NCI-H2081 treated with DMSO at 0.1 percent for 48 hours (cell line): ENCODE measurements around the gene TMEM256.

Experiments used
- DNase-seq: peaks from one replicate; lab custom pipeline; 2025; lab: John Stamatoyannopoulos, UW

TMEM256 gene

GRCh38 chr17:7407485-7408251, 3.8 kb upstream of the TMEM256 start, which contains the start of gene NLGN2:
TSS of gene NLGN2 (plus strand) at chr17:7407845. CDS start at chr17:7408256, 411 bp downstream.
- DNase-seq: no peak

DNA sequence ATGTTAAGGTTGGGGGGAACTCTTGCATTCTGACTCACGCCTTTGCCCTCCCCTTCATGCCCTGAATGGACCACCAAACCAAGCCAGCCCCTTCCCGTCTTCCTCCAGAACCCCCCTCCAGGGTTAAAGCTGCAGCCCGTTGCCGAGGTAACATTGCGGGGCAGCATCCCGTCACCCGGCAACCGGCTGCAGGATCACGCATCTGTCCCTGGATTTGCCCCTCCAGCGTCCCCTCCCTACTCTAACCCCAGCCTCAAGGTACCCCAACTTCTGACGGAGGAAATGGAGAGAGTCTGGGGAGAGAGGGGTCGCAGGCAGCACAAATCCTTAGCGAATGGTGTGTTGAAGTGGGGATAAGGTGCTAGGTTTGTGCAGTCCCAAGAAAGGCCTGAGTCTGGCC, 3.2 kb upstream of the TMEM256 start:
- no peak for DNase-seq

DNA sequence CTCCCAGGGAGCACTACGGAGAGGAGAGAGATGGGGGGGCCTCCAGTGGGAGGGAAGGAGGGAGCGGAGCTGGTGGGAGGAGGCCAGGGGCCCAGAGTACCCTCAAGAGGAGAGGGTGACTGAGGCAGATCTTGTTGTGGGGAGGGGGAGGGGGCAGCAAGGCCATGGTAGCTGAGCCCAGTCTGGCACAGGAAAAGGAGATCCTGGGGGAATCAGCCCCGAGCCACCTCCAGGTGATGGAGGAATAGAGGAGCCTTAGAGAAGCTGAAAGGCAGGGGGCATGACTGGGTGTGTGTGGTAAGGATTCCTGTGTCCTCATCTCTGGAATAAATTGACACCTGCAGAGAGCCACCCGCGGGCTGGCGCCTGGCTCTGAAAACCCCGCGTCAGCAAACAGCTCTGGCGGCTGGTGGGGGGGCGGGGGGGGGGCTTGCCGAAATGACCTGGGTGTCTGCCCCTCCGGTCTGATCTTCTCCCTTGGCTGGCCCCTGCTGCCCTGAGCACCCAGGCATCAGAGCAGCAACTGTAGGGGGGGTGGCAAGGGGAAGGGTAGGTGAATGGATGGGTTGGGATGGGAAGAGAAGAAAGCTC, 2.4 kb upstream of the TMEM256 start:
- DNase-seq: no peak

DNA sequence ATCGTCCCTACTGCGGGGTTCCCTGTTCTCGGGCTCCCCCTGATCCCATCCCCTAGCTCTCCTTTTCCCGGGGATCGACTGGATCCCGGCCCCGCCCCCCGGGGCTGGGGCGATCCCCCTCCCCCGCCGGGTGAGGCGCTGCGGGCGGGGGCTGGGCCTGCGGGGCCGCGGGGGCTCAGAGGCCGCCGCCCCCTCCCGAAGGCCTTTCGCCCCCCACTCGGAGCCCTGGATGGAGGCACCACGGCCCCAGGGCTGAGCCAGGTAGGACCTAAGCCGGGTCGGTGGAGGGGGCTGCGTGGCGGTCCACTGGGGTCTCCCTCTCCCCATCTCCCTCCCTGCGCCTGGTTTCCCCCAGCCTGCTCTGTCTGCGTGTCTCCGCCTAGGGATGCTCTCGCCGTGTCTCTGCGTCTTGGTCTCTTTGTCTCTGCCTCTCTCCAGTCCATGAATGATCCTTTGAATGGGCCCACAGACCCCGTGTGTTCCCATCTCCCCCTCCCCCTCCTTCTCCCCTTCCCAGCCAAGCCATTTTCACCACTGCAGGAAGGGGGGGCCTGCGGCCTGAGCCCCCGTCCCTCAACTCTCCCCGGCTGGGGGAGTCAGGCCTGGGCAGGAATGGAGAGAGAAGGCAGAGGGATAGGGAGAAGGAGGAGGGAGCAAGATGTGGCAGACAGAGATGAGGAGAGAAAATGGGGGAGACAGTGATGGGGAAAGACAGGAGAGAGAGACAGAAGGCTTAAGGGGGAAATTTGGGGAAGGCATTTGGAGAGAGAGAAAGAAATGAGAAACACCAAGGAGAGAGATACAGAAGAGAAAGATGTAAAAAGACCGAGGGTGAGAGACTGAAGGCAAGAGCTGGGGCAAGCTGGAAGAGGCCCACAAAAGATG, 1.7 kb upstream of the TMEM256 start:
- DNase-seq: no peak

DNA sequence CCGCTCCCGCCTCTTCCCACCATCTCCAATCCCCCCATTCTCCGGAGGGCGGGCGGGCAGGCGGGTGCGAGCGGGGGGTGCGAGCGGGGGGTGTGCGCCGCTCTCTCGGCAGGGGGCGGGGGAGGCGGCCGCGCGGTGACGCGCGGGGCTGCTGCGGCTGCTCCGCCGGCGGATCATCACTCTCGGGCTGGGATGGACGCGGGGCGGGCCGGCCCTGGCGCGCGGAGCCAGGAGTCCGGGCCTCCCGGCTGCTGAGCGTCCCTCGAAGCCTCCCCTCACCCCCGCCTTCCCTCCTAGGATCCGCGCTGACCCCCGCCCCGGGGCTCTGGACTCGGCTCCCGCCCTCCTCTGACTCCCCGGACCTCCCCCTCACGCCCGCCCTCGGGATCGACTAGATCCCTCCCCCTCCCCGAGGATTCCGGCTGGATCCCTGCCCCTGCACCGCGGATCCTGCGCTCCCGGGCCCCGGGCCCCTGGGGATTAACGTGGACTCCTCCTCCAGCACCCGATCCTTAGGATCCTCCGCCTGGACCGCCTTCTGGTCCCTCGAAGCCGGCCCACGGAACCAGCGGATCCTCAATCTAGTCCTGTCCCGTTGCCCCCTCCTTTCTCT, 946 bp upstream of the TMEM256 start:
- no peak for DNase-seq

- DNase-seq: no peak
These were observed 245 bp downstream of the TMEM256 start for GRCh38 chr17:7403727-7403976.

DNA sequence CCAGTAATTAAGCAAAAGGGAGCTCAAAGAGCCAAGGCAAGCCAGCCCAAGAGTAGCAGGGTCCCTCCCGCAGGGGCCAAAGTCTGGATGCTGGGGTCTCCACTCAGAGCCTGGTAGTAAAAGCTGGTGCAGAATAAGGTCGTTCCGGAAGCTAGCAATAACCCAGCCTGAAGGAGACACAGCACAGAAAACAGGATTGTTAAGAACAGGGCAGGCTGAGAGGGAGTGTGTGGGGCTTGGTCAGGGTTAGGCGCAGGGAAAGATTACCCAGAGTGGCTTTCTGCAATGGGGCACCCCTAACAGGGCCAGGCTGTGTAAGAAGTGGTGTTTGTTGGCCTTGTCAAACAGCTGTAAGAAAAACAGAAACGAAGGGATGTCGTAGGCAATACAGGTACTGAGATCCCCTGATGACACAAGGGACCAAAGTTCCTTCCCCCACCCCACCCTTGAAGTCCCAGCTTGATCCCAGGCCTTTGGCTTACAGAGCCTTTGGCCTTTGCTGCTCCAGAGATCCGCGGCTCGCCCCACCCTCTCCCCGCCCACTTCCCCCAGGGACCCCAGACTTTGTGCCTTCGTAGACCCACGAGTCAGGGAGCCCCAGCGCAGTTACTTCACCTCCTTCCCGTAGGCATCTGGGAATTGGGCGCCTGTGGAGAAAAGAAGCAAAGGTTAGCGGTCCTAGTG, 712 bp downstream of the TMEM256 start:
- DNase-seq: no peak

DNA sequence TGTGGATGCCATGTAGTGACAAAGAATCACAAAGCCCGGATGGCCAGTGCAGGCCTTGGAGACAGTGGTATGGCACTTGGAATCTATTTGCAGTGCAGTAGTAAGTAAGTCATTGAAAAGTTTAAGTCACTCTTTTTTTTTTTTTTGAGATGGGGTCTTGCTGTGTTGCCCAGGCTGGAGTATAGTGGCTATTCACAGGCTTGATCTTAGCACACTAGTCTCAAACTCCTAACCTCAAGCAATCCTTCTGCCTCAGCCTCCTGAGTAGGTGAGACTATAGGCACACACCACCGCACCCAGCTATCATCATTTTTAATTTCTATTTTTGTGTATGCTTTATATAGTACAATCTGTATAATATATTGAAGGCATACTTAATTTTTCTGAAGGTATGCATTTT, 5.3 kb downstream of the TMEM256 start:
- DNase-seq: no peak

GRCh38 chr17:7396147-7396546, 7.8 kb downstream of the TMEM256 start:
- DNase-seq: no peak

DNA sequence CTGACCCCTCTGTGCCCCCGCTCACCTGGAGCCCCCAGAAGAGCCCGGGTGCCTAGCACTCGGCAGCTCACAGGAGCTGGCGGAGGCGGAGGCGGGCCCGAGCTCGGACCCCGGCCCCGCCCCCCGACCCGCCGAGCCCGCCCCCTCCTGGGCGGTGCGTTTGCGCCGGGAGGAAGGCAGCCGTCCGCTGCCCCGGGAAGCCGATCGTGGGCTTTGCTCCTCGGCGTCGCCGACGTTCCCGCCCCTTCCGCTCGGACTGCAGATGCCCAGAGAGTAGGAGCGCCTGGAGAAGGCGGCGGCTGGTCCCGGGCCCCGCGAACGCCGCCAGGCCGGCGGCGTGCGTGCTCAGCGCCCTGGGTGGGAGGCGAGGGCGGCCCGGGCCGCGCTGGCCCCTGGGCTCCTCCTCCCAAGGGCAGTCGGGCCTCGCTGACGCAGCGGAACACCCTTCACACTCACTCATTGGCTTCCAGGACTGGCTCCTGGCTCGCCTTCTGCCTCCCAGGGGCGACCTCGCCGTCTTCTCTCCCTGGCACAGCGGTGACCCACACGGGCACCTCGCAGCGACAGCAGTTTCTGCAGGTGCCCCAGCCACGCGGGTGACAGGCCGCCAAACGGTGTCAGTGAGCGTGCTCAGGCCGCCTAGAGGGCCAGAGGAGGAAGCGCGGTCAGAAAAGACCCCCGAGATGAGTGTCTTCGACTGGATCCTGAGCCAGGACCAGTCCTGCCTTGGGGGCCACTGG, 9.3 kb downstream of the TMEM256 start, which contains the start of gene PLSCR3:
Gene PLSCR3 (minus strand): TSS at position 74 of the 740 bp plus-strand sequence. CDS start 415 bp downstream, outside the sequence.
- DNase-seq: peak; percentile 11

- no peak for DNase-seq
These were observed 10.1 kb downstream of the TMEM256 start for GRCh38 chr17:7393613-7394451.

GRCh38 chr17:7392696-7393612, 10.9 kb downstream of the TMEM256 start:
- no peak for DNase-seq

DNA sequence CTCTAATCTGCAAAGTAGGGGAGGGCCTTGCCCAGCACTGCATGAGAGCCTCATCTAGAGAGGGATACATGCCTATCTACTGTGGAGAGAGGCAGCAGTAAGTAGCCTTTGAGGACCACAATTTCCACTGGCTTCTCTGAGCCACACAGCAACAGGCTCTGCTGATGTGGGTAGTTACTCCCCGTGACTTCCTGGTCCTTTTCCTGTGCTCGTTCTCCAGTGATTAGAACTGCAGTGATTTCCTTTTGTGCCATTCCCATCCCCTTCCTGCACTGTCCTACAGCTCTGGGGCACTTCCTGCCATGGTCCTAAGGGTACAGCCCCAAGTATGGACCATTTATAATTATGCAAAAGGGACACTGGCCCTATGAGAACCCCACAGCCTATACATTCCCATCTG, 12.6 kb downstream of the TMEM256 start:
- DNase-seq: no peak

GRCh38 chr17:7389924-7390910, 13.7 kb downstream of the TMEM256 start:
- DNase-seq: no peak

GRCh38 chr17:7388856-7389255, 15.0 kb downstream of the TMEM256 start:
- no peak for DNase-seq

GRCh38 chr17:7384489-7385081, 19.3 kb downstream of the TMEM256 start:
- no peak for DNase-seq

- no peak for DNase-seq
These were observed 20.0 kb downstream of the TMEM256 start for GRCh38 chr17:7383742-7384488.
